ENCODE results near the gene PITPNB.

- TF ChIP-seq POLR2AphosphoS5 (IDR thresholded peaks at IDR 0.05) (no peak), EP300 (IDR thresholded peaks at IDR 0.05) (no peak)
Measured at GRCh38 chr22:27859336-27859735, 59.7 kb downstream of the PITPNB start.
